Spleen (tissue), 7 donors: ENCODE results near the gene CASQ1.

Experiments
- CTCF ChIP-seq, 11 experiments: fragments of 200-600 bp in 7 of 11; fragments of 450-650 bp in 4 of 11; sonication (generic) in 4 of 11; IDR thresholded peaks in 8 of 11; conservative IDR thresholded peaks in 3 of 11; 1 replicate in 7 of 11; 2 replicates in 4 of 11; pipeline versions ENCODE4 v1.4.0 to v1.8.0; 2016 to 2021; ENCODE audit warnings: antibody characterized with exemption in 11 of 11, inconsistent platforms in 4 of 11, mild to moderate bottlenecking in 1 of 11
- POLR2A ChIP-seq, 3 donors: fragments of 450-650 bp; IDR thresholded peaks; one replicate each; pipeline ENCODE4 v1.5.1; 2017; ENCODE audit warnings: antibody characterized with exemption in 3 of 3, mild to moderate bottlenecking in 1 of 3
- POLR2AphosphoS5 ChIP-seq, 3 donors: sonication (generic); formaldehyde crosslinking; IDR thresholded peaks; one replicate each; pipeline ENCODE4 v1.5.1; 2017; ENCODE audit warnings: antibody characterized with exemption in 3 of 3
- donor health status: DM: no; HTN: no; CAD: no; lungs with moderate emphysema.
- donor health status: DM: no; HTN: no; CAD: no.
- donor health status: DM: no; HTN: no; CAD: no.

GRCh38 chr1:160251011-160251410 lies 60.6 kb downstream of the CASQ1 start:
- TF ChIP-seq CTCF (IDR thresholded peaks at IDR 0.05 in 8 of 11, conservative IDR thresholded peaks at IDR 0.05 in 3 of 11) (no peak), POLR2AphosphoS5 (IDR thresholded peaks at IDR 0.05) (no peak), POLR2A (IDR thresholded peaks at IDR 0.05) (no peak)
